OCI-LY1 (cell line): Measurements from ENCODE around the gene EDN2.

Experiments
- EZH2 ChIP-seq: fragments of 200-600 bp; sonication (generic), shearing (Covaris generic); IDR thresholded peaks from 2 replicates; pipeline ENCODE4 v1.8.0; 2017; ENCODE audit warnings: borderline replicate concordance, mixed run types, mild to moderate bottlenecking, antibody characterized with exemption, low read length, moderate library complexity, mixed read lengths
- TF ChIP-seq, protein P1 (sequence below): fragments of 200-600 bp; sonication (generic), shearing (Covaris generic); IDR thresholded peaks from 2 replicates; pipeline ENCODE4 v1.5.1; 2017; ENCODE audit warnings: mild to moderate bottlenecking, antibody characterized with exemption, low read length, moderate library complexity, mixed read lengths

DNA sequence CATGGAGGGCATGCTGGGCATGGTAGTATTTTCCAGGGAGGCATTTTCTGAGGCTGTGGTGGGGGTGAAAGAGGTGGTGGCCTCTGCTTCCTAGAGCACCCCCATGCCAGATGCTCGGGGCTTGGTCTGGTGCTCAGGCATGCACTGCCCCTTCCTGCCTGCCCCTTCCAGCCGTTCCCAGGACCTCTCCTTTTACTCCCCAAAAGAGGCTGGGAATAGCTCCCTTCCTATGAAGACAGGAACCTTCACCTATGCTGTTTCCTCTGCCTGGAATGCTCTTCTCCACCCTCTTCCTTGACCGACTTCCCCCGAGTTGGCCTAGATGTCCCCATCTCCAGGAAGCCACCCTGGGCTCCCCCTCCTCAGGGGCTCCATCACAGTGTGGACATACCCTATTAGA lies 9.1 kb downstream of the EDN2 start:
- TF ChIP-seq, protein P1, sequence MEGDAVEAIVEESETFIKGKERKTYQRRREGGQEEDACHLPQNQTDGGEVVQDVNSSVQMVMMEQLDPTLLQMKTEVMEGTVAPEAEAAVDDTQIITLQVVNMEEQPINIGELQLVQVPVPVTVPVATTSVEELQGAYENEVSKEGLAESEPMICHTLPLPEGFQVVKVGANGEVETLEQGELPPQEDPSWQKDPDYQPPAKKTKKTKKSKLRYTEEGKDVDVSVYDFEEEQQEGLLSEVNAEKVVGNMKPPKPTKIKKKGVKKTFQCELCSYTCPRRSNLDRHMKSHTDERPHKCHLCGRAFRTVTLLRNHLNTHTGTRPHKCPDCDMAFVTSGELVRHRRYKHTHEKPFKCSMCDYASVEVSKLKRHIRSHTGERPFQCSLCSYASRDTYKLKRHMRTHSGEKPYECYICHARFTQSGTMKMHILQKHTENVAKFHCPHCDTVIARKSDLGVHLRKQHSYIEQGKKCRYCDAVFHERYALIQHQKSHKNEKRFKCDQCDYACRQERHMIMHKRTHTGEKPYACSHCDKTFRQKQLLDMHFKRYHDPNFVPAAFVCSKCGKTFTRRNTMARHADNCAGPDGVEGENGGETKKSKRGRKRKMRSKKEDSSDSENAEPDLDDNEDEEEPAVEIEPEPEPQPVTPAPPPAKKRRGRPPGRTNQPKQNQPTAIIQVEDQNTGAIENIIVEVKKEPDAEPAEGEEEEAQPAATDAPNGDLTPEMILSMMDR: no peak
- no peak for TF ChIP-seq EZH2
